SK-N-SH (cell line): ENCODE measurements around the gene LPO. TPM values are rescaled to one million over a fixed set of nuclear protein-coding genes. Genes with fewer than 3 reads are reported as not detected.
A peak's percentile ranks its signal among the peaks of the same experiment; 100 is the strongest.

Source experiments
- CTCF ChIA-PET: fragments of 300-600, 350-600 bp; formaldehyde crosslinking; extraction: SDS; loops from one replicate; lab custom pipeline; 2021; lab: Yijun Ruan, JAX
- POLR2A ChIA-PET: fragments of 350-600 bp; sonication (Branson Sonifier 250); formaldehyde crosslinking; extraction: SDS; loops from one replicate; lab custom pipeline; 2020; ENCODE audit warnings: antibody characterized with exemption, inconsistent platforms; lab: Yijun Ruan, JAX
- DNase-seq: peaks from one replicate; pipeline ENCODE4 v3.0.0; 2012
- H2AFZ ChIP-seq: fragments of 200-600 bp; sonication (generic); 2 replicates; pipeline ENCODE4 v1.8.1; 2016; ENCODE audit warnings: antibody characterized with exemption, mild to moderate bottlenecking, low read depth
- H3F3A ChIP-seq: fragments of 200-600 bp; sonication (generic); replicated peaks from 2 replicates; pipeline ENCODE3; 2016; ENCODE audit warnings: antibody characterized with exemption, mild to moderate bottlenecking; ENCODE audit not compliant: insufficient read depth
- H3K27ac ChIP-seq, 2 experiments: fragments of 200-500 bp in 1 of 2; fragments of 200-600 bp in 1 of 2; sonication (Bioruptor generic) in 1 of 2; sonication (generic), shearing (Covaris generic) in 1 of 2; 2 replicates each; pipeline versions ENCODE4 v1.5.1 to v1.6.1; 2014 to 2016; ENCODE audit warnings: low read depth in 2 of 2, inconsistent platforms in 1 of 2, low read length in 1 of 2, mild to moderate bottlenecking in 1 of 2, mixed read lengths in 1 of 2
- H3K27me3 ChIP-seq: fragments of 200-600 bp; sonication (generic), shearing (Covaris generic); 2 replicates; pipeline ENCODE4 v1.6.1; 2016; ENCODE audit warnings: mixed run types; ENCODE audit not compliant: insufficient read depth
- H3K36me3 ChIP-seq, 2 experiments: fragments of 200-500 bp in 1 of 2; fragments of 200-600 bp in 1 of 2; sonication (Bioruptor generic) in 1 of 2; sonication (generic) in 1 of 2; replicated peaks in 1 of 2; 2 replicates each; pipeline versions ENCODE3 to v1.5.1; 2014 to 2016; ENCODE audit warnings: low read length in 1 of 2, mild to moderate bottlenecking in 1 of 2; ENCODE audit not compliant: insufficient read depth in 2 of 2, control insufficient read depth in 1 of 2
- H3K4me1 ChIP-seq, 2 experiments: fragments of 200-500 bp in 1 of 2; fragments of 200-600 bp in 1 of 2; sonication (Bioruptor generic) in 1 of 2; sonication (generic), shearing (Covaris generic) in 1 of 2; 2 replicates each; pipeline versions ENCODE4 v1.5.1 to v1.6.1; 2014 to 2016; ENCODE audit warnings: low read depth in 1 of 2, low read length in 1 of 2, mixed run types in 1 of 2; ENCODE audit not compliant: insufficient read depth in 2 of 2, control insufficient read depth in 1 of 2
- H3K4me2 ChIP-seq: fragments of 200-600 bp; sonication (generic), shearing (Covaris generic); 2 replicates; pipeline ENCODE4 v1.6.1; 2017; ENCODE audit warnings: mixed run types
- H3K4me3 ChIP-seq, 2 experiments: fragments of 200-500 bp in 1 of 2; fragments of 200-600 bp in 1 of 2; sonication (Bioruptor generic) in 1 of 2; sonication (generic), shearing (Covaris generic) in 1 of 2; 2 replicates each; pipeline versions ENCODE4 v1.5.1 to v1.8.1; 2014 to 2016; ENCODE audit warnings: low read depth in 2 of 2, inconsistent platforms in 1 of 2, low read length in 1 of 2, mild to moderate bottlenecking in 1 of 2, mixed read lengths in 1 of 2, moderate library complexity in 1 of 2
- H3K79me2 ChIP-seq: fragments of 200-600 bp; sonication (generic); 2 replicates; pipeline ENCODE4 v1.8.1; 2017; ENCODE audit warnings: mild to moderate bottlenecking; ENCODE audit not compliant: insufficient read depth
- H3K9ac ChIP-seq: fragments of 200-600 bp; sonication (generic); 2 replicates; pipeline ENCODE4 v1.6.1; 2017; ENCODE audit warnings: mixed run types
- H3K9me2 ChIP-seq: fragments of 200-600 bp; sonication (generic); 2 replicates; pipeline ENCODE4 v1.6.1; 2017; ENCODE audit warnings: mixed run types
- H3K9me3 ChIP-seq: fragments of 200-600 bp; sonication (generic); 2 replicates; pipeline ENCODE4 v1.6.1; 2017; ENCODE audit warnings: mixed run types, mild to moderate bottlenecking, moderate library complexity
- H4K20me1 ChIP-seq: fragments of 200-600 bp; sonication (generic); 2 replicates; pipeline ENCODE4 v1.6.1; 2017; ENCODE audit warnings: mild to moderate bottlenecking, mixed run types; ENCODE audit not compliant: insufficient read depth
- FOSL2 ChIP-seq: IDR thresholded peaks from 2 replicates; pipeline ENCODE4 v1.4.0; 2012; ENCODE audit warnings: low read depth, mild to moderate bottlenecking, moderate library complexity, borderline replicate concordance
- FOXJ3 ChIP-seq: sonication (generic); formaldehyde crosslinking; IDR thresholded peaks from 2 replicates; pipeline ENCODE4 v1.5.1; 2020; ENCODE audit warnings: mild to moderate bottlenecking, missing genetic modification reagents
- GATA2 ChIP-seq: sonication (generic); formaldehyde crosslinking; IDR thresholded peaks from 2 replicates; pipeline ENCODE4 v1.5.0; 2020; ENCODE audit warnings: mild to moderate bottlenecking, missing genetic modification reagents
- IRF3 ChIP-seq: fragments of 150-350 bp; IDR thresholded peaks from 2 replicates; pipeline ENCODE4 v1.6.1; 2016; ENCODE audit warnings: mild to moderate bottlenecking, low read depth, low read length
- POLR2AphosphoS5 ChIP-seq: IDR thresholded peaks from 2 replicates; pipeline ENCODE4 v1.6.1; 2012; ENCODE audit warnings: low read depth, low read length
- TEAD4 ChIP-seq: IDR thresholded peaks from 2 replicates; pipeline ENCODE4 v1.4.0; 2012; ENCODE audit warnings: mild to moderate bottlenecking, borderline replicate concordance; ENCODE audit not compliant: insufficient read depth
- YY1 ChIP-seq: IDR thresholded peaks from 2 replicates; pipeline ENCODE4 v1.4.0; 2012; ENCODE audit warnings: low read depth, mild to moderate bottlenecking
- ZBTB33 ChIP-seq: IDR thresholded peaks from 2 replicates; pipeline ENCODE4 v1.4.0; 2012; ENCODE audit warnings: low read depth, borderline replicate concordance
- WGBS: methylation state at CpG from one replicate; pipeline ENCODE4 v1.1.6; 2017; ENCODE audit warnings: low lambda C conversion rate; 5-methylcytosine and 5-hydroxymethylcytosine counted together
- polyA plus RNA-seq, 3 experiments: library from polyadenylated mRNA; depleted of rRNA; stranded (reverse); fragments of >200 nt; gene quantifications; 2 replicates each; pipeline ENCODE4 v1.2.3, GENCODE V29; 2012
- TF ChIP-seq, protein P1 (sequence below): fragments of 150-350 bp; IDR thresholded peaks from 2 replicates; pipeline ENCODE4 v1.6.1; 2017; ENCODE audit warnings: antibody characterized with exemption, low read length, low read depth, borderline replicate concordance

LPO gene
- polyA plus RNA-seq, 1 of the 3 experiments (the other 2 are of a cell fraction), result not detected

GRCh38 chr17:58268774-58269556 lies 30.6 kb downstream of the LPO start:
- H3K27me3 ChIP-seq, result peaks cover 42% of the 10 kb centered on the region
- H3K4me3 ChIP-seq, result no peak overlapping the region
- no peaks in the 10 kb centered on the region for H3K36me3 ChIP-seq
- H3K4me2 ChIP-seq, result no peak overlapping the region
- no peak overlapping the region for H2AFZ ChIP-seq
- H3K9ac ChIP-seq, result no peak overlapping the region
- no peaks in the 10 kb centered on the region for H3K9me3 ChIP-seq
- no peaks in the 10 kb centered on the region for H3F3A ChIP-seq
- DNase-seq, result peak; percentile 15
- no peaks in the 10 kb centered on the region for H3K4me1 ChIP-seq
- TF ChIP-seq YY1, result no peak
- TF ChIP-seq, protein P1, sequence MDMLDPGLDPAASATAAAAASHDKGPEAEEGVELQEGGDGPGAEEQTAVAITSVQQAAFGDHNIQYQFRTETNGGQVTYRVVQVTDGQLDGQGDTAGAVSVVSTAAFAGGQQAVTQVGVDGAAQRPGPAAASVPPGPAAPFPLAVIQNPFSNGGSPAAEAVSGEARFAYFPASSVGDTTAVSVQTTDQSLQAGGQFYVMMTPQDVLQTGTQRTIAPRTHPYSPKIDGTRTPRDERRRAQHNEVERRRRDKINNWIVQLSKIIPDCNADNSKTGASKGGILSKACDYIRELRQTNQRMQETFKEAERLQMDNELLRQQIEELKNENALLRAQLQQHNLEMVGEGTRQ, result no peak
- TF ChIP-seq ZBTB33, result no peak
- TF ChIP-seq FOXJ3 (CRISPR knock-in tag), result no peak
- no peak for TF ChIP-seq TEAD4
- WGBS, result 23% methylated on average over 6 of the region's 6 CpGs
- no peaks in the 10 kb centered on the region for H3K79me2 ChIP-seq
- no peak overlapping the region for H3K27ac ChIP-seq
- CTCF ChIA-PET, result interaction anchor here (1.1 to 1.6 kb wide), 3 partner anchors 17 to 20 kb away, joined by 4 to 7 read pairs (median 6); no protein-coding TSS in a partner anchor
- no peaks in the 10 kb centered on the region for H4K20me1 ChIP-seq
- POLR2A ChIA-PET, result no interaction called here
- no peaks in the 10 kb centered on the region for H3K9me2 ChIP-seq

DNA sequence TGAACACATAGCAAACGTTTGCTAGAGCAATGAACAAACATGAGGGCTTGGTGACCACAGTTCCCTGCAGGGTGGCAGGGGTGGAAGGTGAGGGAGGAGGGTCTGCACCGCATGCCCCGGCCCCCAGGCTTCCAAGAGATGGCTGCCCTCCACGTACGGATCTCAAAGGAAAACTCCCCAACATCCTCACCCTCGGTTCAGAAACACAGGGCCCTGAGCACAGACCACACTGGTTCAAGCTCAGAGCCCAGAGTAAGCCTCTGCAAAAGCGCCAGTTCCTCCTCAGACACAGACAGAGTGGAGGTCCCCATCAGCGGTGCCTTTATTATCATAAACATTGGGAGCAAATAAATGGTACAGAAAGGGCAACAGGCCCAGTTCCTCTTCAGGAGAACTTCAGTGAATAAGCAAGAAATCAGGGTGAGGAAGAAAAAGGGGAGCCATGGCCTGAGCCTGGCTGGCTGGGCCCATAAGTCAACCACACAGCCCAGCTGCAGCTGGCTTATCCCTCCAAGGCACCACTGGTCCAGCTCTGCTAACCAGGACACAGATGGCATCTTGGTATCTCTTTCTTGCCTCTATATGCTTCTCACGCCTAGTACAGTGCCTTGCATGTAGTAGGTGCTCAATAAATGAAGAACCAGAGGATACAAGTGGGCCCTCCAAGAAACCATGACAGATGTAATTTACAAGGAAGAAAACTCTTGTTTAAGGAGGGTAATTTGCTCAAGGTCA lies 31.3 kb downstream of the LPO start:
- CTCF ChIA-PET, result interaction anchor here (1.3 to 1.5 kb wide), 2 partner anchors 20 to 48 kb away, joined by 3 to 4 read pairs; no protein-coding TSS in a partner anchor
- no peaks in the 10 kb centered on the region for H3K79me2 ChIP-seq
- 34% methylated on average over 9 of the region's 9 CpGs for WGBS

More for the DNA sequence above, 31.3 kb downstream of the LPO start:
- Histone ChIP-seq H3K9me3 (no peaks in the 10 kb centered on the region), H3F3A (no peaks in the 10 kb centered on the region), H2AFZ (no peak overlapping the region), H3K9me2 (no peaks in the 10 kb centered on the region), H3K4me2 (no peak overlapping the region), H4K20me1 (no peaks in the 10 kb centered on the region), H3K36me3 (no peaks in the 10 kb centered on the region), H3K27ac (no peak overlapping the region), H3K4me3 (no peak overlapping the region), H3K27me3 (peaks cover 37% of the 10 kb centered on the region), H3K9ac (no peak overlapping the region), H3K4me1 (no peaks in the 10 kb centered on the region)
- TF ChIP-seq FOSL2 (no peak), GATA2 (CRISPR knock-in tag) (no peak), IRF3 (no peak), POLR2AphosphoS5 (no peak)
- TF ChIP-seq, protein P1, result no peak
- POLR2A ChIA-PET, result no interaction called here
- peak; percentile 13 for DNase-seq
